ENCODE data around the gene ZFR. TPM values are rescaled to one million over a fixed set of nuclear protein-coding genes. Genes with fewer than 3 reads are reported as not detected.

Gene ZFR
- total and polyA plus RNA-seq, 7 experiments from 2014 or later = 53.4 to 91.9 (median 58.9) TPM

DNA sequence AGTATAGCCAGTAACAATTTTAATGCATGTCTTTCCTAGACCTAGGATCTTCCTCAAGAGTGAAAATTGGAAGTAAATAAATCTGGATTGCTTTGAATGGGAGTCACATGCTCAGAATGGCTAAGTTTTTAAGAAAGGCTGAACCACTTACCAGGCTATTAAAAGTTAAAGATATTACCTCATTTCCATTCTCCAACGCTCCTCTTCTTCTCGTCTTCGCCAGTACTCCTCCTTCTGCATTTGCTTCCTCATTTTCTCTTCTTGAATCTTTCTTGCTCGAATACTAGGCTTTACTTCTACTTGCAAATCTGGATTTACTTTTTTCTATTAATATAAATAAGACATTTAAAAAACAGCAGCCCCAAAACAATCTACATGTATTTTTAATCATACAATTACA lies 49.6 kb downstream of the ZFR start:
- no peak overlapping the region for H3K4me3 Mint-ChIP-seq
- H3K27ac ChIP-seq (ENCODE audit: low read depth, low read length) = no peak overlapping the region
- H3K9me3 Mint-ChIP-seq = peaks cover 0 to 2% (median 0%) of the 10 kb centered on the region in 11 donors
- intact Hi-C loops (cut with micrococcal nuclease) = no loop called here
- no peaks in the 10 kb centered on the region for H3K27me3 Mint-ChIP-seq
- ChIA-PET POLR2A (interaction anchor here (0.6 kb wide), 1 partner anchor 854 kb away, joined by 3 read pairs; no protein-coding TSS in a partner anchor), CTCF (no interaction called here)
- H3K36me3 ChIP-seq (ENCODE audit: control insufficient read depth in 2 of 3, insufficient read depth in 3 of 3, low read length in 3 of 3) = peaks cover 37 to 88% (median 41%) of the 10 kb centered on the region in 3 experiments
- no peak overlapping the region for H3K27ac Mint-ChIP-seq
- no peaks in the 10 kb centered on the region for H3K27me3 ChIP-seq (ENCODE audit: control insufficient read depth in 2 of 2, insufficient read depth in 2 of 2, low read length in 2 of 2)
- no peak for DNase-seq
- no peak for ATAC-seq
- H3K4me3 ChIP-seq (ENCODE audit: low read length) = no peak overlapping the region
- H3K4me1 Mint-ChIP-seq = no peaks in the 10 kb centered on the region
- peaks cover 5 to 36% (median 26%) of the 10 kb centered on the region in 5 donors for H3K36me3 Mint-ChIP-seq
- H3K9me3 ChIP-seq (ENCODE audit: control insufficient read depth in 2 of 3, low read length in 3 of 3) = no peaks in the 10 kb centered on the region
- H3K4me1 ChIP-seq (ENCODE audit: control insufficient read depth in 2 of 2, insufficient read depth in 2 of 2, low read length in 2 of 2) = no peaks in the 10 kb centered on the region

DNA sequence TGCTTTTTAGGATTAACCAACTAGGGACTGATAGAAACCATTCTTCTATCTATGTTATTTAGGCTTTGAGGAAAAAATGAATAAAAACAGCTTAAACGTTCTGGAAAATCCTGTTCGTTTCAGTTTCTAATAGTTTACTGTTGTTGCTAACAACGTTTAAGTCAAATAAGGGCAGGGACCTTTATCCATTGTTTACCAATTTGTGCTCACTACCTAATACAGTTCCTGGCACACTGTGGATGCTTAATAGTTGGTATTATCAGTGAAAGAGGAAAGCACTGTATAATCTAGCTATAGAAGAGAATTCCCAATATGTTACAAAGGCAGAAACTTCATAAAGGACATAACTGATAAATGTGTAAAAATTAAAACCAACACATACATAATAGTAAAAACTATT lies 52.5 kb downstream of the ZFR start:
- ATAC-seq (no peak), DNase-seq (no peak)
- no peaks in the 10 kb centered on the region for H3K27me3 ChIP-seq (ENCODE audit: control insufficient read depth in 2 of 2, insufficient read depth in 2 of 2, low read length in 2 of 2)
- no peak overlapping the region for H3K4me3 ChIP-seq (ENCODE audit: low read length)
- peaks cover 0 to 2% (median 0%) of the 10 kb centered on the region in 11 donors for H3K9me3 Mint-ChIP-seq
- H3K9me3 ChIP-seq (ENCODE audit: control insufficient read depth in 2 of 3, low read length in 3 of 3) = no peaks in the 10 kb centered on the region
- ChIA-PET CTCF (no interaction called here), POLR2A (no interaction called here)
- H3K4me1 Mint-ChIP-seq = peaks cover 0 to 11% (median 0%) of the 10 kb centered on the region in 7 donors
- no peak overlapping the region for H3K27ac ChIP-seq (ENCODE audit: low read depth, low read length)
- H3K4me1 ChIP-seq (ENCODE audit: control insufficient read depth in 2 of 2, insufficient read depth in 2 of 2, low read length in 2 of 2) = no peaks in the 10 kb centered on the region
- H3K4me3 Mint-ChIP-seq = no peak overlapping the region
- peaks cover 25 to 89% (median 31%) of the 10 kb centered on the region in 3 experiments for H3K36me3 ChIP-seq (ENCODE audit: control insufficient read depth in 2 of 3, insufficient read depth in 3 of 3, low read length in 3 of 3)
- peaks cover 11 to 39% (median 26%) of the 10 kb centered on the region in 5 donors for H3K36me3 Mint-ChIP-seq
- intact Hi-C loops (cut with micrococcal nuclease) = no loop called here
- H3K27ac Mint-ChIP-seq = peak overlapping the region in 2 of 9 donors; percentile 16 to 38
- no peaks in the 10 kb centered on the region for H3K27me3 Mint-ChIP-seq

DNA sequence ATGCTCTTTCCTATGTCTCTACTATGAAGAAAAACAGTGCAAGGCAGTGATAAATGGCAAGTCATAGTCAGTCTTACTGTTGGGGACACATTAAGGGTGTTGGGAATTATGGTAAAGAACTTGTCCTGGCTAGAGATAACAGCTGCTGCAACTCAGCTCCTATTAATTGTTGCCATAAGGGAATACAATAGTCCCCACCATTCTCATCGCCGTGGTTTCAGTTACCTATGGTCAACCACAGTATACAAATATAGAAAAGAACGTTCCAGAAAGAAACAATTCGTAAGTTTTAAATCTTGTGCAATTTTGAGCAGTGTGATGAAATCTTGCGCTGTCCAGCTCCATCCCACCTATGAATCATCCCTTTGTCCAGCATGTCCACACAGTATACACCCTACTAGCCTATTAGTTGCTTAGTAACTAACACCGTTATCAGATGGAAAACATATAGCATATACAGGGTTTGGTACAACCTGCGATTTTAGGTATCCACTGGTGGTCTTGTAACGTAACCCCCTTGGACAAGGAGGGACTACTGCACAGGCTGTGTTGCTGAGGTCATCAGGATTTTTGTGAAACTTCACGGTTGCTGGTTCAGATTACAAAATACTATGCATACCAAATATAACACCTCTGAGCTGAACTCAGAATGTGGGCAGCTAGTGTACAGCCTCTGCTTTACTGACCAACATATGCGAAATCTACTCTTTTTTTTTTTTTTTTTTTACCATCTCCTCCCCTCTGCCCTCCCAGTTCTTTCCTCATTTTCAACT lies 53.5 kb downstream of the ZFR start:
- Mint-ChIP-seq H3K27ac (peak overlapping the region in 1 of 9 donors; percentile 9), H3K36me3 (peaks cover 11 to 35% (median 24%) of the 10 kb centered on the region in 5 donors), H3K27me3 (no peaks in the 10 kb centered on the region), H3K9me3 (peaks cover 0 to 2% (median 0%) of the 10 kb centered on the region in 11 donors), H3K4me3 (no peak overlapping the region), H3K4me1 (peaks cover 0 to 11% (median 0%) of the 10 kb centered on the region in 7 donors)
- no peaks in the 10 kb centered on the region for H3K4me1 ChIP-seq (ENCODE audit: control insufficient read depth in 2 of 2, insufficient read depth in 2 of 2, low read length in 2 of 2)
- H3K27me3 ChIP-seq (ENCODE audit: control insufficient read depth in 2 of 2, insufficient read depth in 2 of 2, low read length in 2 of 2) = no peaks in the 10 kb centered on the region
- no peaks in the 10 kb centered on the region for H3K9me3 ChIP-seq (ENCODE audit: control insufficient read depth in 2 of 3, low read length in 3 of 3)
- ATAC-seq (peak; percentile 85), DNase-seq (no peak)
- H3K4me3 ChIP-seq (ENCODE audit: low read length) = no peak overlapping the region
- H3K36me3 ChIP-seq (ENCODE audit: control insufficient read depth in 2 of 3, insufficient read depth in 3 of 3, low read length in 3 of 3) = peaks cover 20 to 80% (median 25%) of the 10 kb centered on the region in 3 experiments
- no peak overlapping the region for H3K27ac ChIP-seq (ENCODE audit: low read depth, low read length)
- ChIA-PET CTCF (interaction anchor here (0.6 kb wide), 1 partner anchor 187 kb away, joined by 3 read pairs; no protein-coding TSS in a partner anchor), POLR2A (no interaction called here)
- intact Hi-C loops (cut with micrococcal nuclease) = no loop called here

DNA sequence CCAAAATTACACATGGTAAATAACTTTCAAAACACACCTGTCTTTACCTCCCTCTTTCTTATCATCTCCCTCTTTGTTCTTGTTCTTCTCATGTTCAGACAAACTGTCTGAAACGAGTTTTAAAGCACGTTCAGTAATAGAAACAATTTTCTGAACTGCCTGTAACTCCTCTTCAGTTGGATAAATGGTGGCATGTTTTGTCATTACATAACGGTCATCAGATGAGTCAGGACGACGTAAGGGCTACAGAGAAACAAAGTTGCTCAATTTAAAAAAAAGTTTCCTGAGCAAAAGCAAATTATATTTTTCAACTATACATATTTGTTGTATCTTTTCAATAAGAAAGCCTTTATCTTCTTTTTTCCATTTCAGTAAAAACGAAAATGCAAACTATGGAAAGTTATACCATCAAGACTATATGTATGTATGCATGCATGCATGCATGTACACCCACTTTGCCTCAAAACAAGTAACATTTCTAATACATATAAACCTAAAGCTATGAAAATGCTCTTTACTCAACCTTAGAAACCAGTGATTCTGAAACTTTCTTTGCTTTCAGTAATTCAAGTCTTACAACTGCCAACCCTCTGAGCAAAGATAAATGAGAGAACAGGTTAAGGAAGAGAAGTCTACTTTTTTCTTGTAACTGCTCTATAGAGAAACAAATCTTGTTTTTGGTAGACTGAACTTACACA lies 56.0 kb downstream of the ZFR start:
- intact Hi-C loops (cut with micrococcal nuclease) = no loop called here
- Mint-ChIP-seq H3K36me3 (peaks cover 9 to 38% (median 29%) of the 10 kb centered on the region in 5 donors), H3K9me3 (peaks cover 0 to 2% (median 0%) of the 10 kb centered on the region in 11 donors), H3K4me3 (no peak overlapping the region), H3K27me3 (no peaks in the 10 kb centered on the region), H3K4me1 (peaks cover 0 to 13% (median 0%) of the 10 kb centered on the region in 7 donors), H3K27ac (peak overlapping the region in 6 of 9 donors; percentile 4 to 83 (median 64))
- Histone ChIP-seq H3K4me3 (ENCODE audit: low read length) (no peak overlapping the region), H3K36me3 (ENCODE audit: control insufficient read depth in 2 of 3, insufficient read depth in 3 of 3, low read length in 3 of 3) (peaks cover 14 to 77% (median 16%) of the 10 kb centered on the region in 3 experiments), H3K27ac (ENCODE audit: low read depth, low read length) (no peak overlapping the region), H3K4me1 (ENCODE audit: control insufficient read depth in 2 of 2, insufficient read depth in 2 of 2, low read length in 2 of 2) (no peaks in the 10 kb centered on the region), H3K27me3 (ENCODE audit: control insufficient read depth in 2 of 2, insufficient read depth in 2 of 2, low read length in 2 of 2) (no peaks in the 10 kb centered on the region), H3K9me3 (ENCODE audit: control insufficient read depth in 2 of 3, low read length in 3 of 3) (no peaks in the 10 kb centered on the region)
- ChIA-PET POLR2A (interaction anchor here (0.6 kb wide), 1 partner anchor 195 kb away, joined by 4 read pairs; no protein-coding TSS in a partner anchor), CTCF (interaction anchor here (0.6 to 0.7 kb wide), 2 partner anchors 11 to 202 kb away, joined by 3 to 4 read pairs; no protein-coding TSS in a partner anchor)
- no peak for ATAC-seq
- DNase-seq = no peak

DNA sequence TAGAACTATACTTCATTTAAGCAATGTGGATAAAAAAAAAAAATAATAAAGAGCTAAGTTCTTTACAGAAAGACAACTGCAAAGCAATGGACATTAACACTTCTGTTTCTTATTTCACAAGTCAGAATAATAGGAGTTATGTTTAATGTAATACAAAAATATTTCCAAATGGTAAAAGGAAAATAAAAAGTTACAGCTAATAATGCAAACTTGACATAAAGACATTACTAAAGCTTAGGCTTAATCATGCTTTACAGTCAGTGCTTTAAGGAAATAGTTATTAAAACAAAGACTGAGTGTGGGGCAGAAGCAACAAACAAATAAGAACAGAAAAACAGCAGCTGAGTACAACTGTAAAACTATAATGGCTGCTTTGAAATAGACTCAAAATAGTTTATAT lies 56.7 kb downstream of the ZFR start:
- peaks cover 0 to 2% (median 0%) of the 10 kb centered on the region in 11 donors for H3K9me3 Mint-ChIP-seq
- H3K27me3 Mint-ChIP-seq = no peaks in the 10 kb centered on the region
- DNase-seq (no peak), ATAC-seq (no peak)
- POLR2A ChIA-PET = no interaction called here
- H3K4me3 Mint-ChIP-seq = no peak overlapping the region
- no peak overlapping the region for H3K27ac ChIP-seq (ENCODE audit: low read depth, low read length)
- H3K36me3 Mint-ChIP-seq = peaks cover 9 to 42% (median 30%) of the 10 kb centered on the region in 5 donors
- CTCF ChIA-PET = interaction anchor here (0.7 kb wide), 1 partner anchor 10 kb away, joined by 4 read pairs; no protein-coding TSS in a partner anchor
- peaks cover 0 to 15% (median 0%) of the 10 kb centered on the region in 7 donors for H3K4me1 Mint-ChIP-seq
- H3K4me1 ChIP-seq (ENCODE audit: control insufficient read depth in 2 of 2, insufficient read depth in 2 of 2, low read length in 2 of 2) = no peaks in the 10 kb centered on the region
- no peaks in the 10 kb centered on the region for H3K27me3 ChIP-seq (ENCODE audit: control insufficient read depth in 2 of 2, insufficient read depth in 2 of 2, low read length in 2 of 2)
- no peak overlapping the region for H3K27ac Mint-ChIP-seq
- no peak overlapping the region for H3K4me3 ChIP-seq (ENCODE audit: low read length)
- intact Hi-C loops (cut with micrococcal nuclease) = no loop called here
- peaks cover 11 to 81% (median 12%) of the 10 kb centered on the region in 3 experiments for H3K36me3 ChIP-seq (ENCODE audit: control insufficient read depth in 2 of 3, insufficient read depth in 3 of 3, low read length in 3 of 3)
- H3K9me3 ChIP-seq (ENCODE audit: control insufficient read depth in 2 of 3, low read length in 3 of 3) = no peaks in the 10 kb centered on the region

DNA sequence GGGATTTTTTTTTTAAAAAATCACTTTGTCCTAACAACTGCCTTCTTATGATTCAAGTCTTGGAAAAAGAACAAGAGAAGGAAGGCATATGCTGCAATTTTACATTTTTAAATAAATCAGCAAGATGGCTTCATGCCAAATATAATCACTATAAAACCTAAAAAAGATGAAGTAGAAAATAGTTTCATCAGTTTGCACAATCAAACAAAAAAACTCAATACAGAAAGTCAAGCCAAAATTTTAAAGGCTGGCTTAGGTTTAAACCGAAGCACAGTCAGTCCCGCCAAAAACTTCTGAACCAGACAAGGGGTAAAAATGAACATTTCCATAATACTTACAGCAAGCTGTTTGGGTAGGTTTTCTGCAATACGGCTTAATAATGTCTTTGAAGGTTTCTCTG lies 57.3 kb downstream of the ZFR start:
- Histone ChIP-seq H3K27ac (ENCODE audit: low read depth, low read length) (no peak overlapping the region), H3K9me3 (ENCODE audit: control insufficient read depth in 2 of 3, low read length in 3 of 3) (no peaks in the 10 kb centered on the region), H3K27me3 (ENCODE audit: control insufficient read depth in 2 of 2, insufficient read depth in 2 of 2, low read length in 2 of 2) (no peaks in the 10 kb centered on the region), H3K36me3 (ENCODE audit: control insufficient read depth in 2 of 3, insufficient read depth in 3 of 3, low read length in 3 of 3) (peaks cover 11 to 83% (median 12%) of the 10 kb centered on the region in 3 experiments), H3K4me3 (ENCODE audit: low read length) (no peak overlapping the region), H3K4me1 (ENCODE audit: control insufficient read depth in 2 of 2, insufficient read depth in 2 of 2, low read length in 2 of 2) (no peaks in the 10 kb centered on the region)
- ChIA-PET CTCF (no interaction called here), POLR2A (interaction anchor here (0.7 kb wide), 1 partner anchor 22 kb away, joined by 4 read pairs; no protein-coding TSS in a partner anchor)
- Mint-ChIP-seq H3K4me1 (peaks cover 0 to 15% (median 0%) of the 10 kb centered on the region in 7 donors), H3K36me3 (peaks cover 9 to 44% (median 30%) of the 10 kb centered on the region in 5 donors), H3K27ac (no peak overlapping the region), H3K9me3 (peaks cover 0 to 2% (median 0%) of the 10 kb centered on the region in 11 donors), H3K27me3 (no peaks in the 10 kb centered on the region), H3K4me3 (no peak overlapping the region)
- no peak for DNase-seq
- ATAC-seq = no peak
- intact Hi-C loops (cut with micrococcal nuclease) = no loop called here

Data from naive thymus-derived CD4-positive, alpha-beta T cell (primary cell).